Natural killer cell (primary cell): Measurements from ENCODE around the gene LCA5. TPM values are rescaled to one million over a fixed set of nuclear protein-coding genes. Genes with fewer than 3 reads are reported as not detected.

Source experiments
- ATAC-seq, 3 donors: fragments of 150-1000 bp in 2 of 3; fragments of 200-7000 bp in 1 of 3; cut with Tn5 transposase; 1 replicate in 1 of 3; 2 replicates in 2 of 3; pipeline ENCODE4 v1.10.0; 2021; ENCODE audit warnings: mild to moderate bottlenecking in 2 of 3, moderate library complexity in 2 of 3
- DNase-seq, 2 donors: peaks; one replicate each; pipeline versions ENCODE4 v3.0.0 to v3.0.0-alpha.2; 2013 to 2021; ENCODE audit warnings: mixed read lengths in 1 of 2
- H3K27ac ChIP-seq: one replicate; pipeline ENCODE4 v1.5.1; 2013; ENCODE audit warnings: mild to moderate bottlenecking, low read length
- H3K27me3 ChIP-seq: one replicate; pipeline ENCODE4 v1.6.1; 2013; ENCODE audit warnings: low read length; ENCODE audit not compliant: control insufficient read depth, insufficient read depth
- H3K36me3 ChIP-seq: one replicate; pipeline ENCODE4 v1.6.1; 2013; ENCODE audit warnings: low read length; ENCODE audit not compliant: control insufficient read depth, insufficient read depth
- H3K4me1 ChIP-seq: one replicate; pipeline ENCODE4 v1.6.1; 2013; ENCODE audit warnings: low read length; ENCODE audit not compliant: control insufficient read depth, insufficient read depth
- H3K4me3 ChIP-seq: one replicate; pipeline ENCODE4 v1.5.1; 2013; ENCODE audit warnings: low read length
- H3K9me3 ChIP-seq: one replicate; pipeline ENCODE4 v1.6.1; 2013; ENCODE audit warnings: low read length; ENCODE audit not compliant: control insufficient read depth, insufficient read depth
- H3K27ac Mint-ChIP-seq, 2 donors: one replicate each; pipeline ENCODE4 v1.8.0; 2022; ENCODE audit warnings: mild to moderate bottlenecking in 2 of 2, mixed read lengths in 2 of 2, moderate library complexity in 1 of 2
- H3K27me3 Mint-ChIP-seq, 2 donors: one replicate each; pipeline ENCODE4 v1.8.0; 2022; ENCODE audit warnings: low read depth in 2 of 2, mixed read lengths in 2 of 2
- H3K36me3 Mint-ChIP-seq: one replicate; pipeline ENCODE4 v1.8.0; 2022; ENCODE audit warnings: mixed read lengths
- H3K4me1 Mint-ChIP-seq, 2 donors: one replicate each; pipeline ENCODE4 v1.8.0; 2022; ENCODE audit warnings: mixed read lengths in 2 of 2
- H3K4me3 Mint-ChIP-seq: one replicate; pipeline ENCODE4 v1.8.0; 2022; ENCODE audit warnings: mild to moderate bottlenecking, moderate library complexity, mixed read lengths
- H3K9me3 Mint-ChIP-seq, 2 donors: one replicate each; pipeline ENCODE4 v1.8.0; 2022; ENCODE audit warnings: mixed read lengths in 2 of 2
- WGBS: methylation state at CpG from one replicate; pipeline ENCODE4 v1.1.7; 2013; ENCODE audit warnings: missing lambda C conversion rate; ENCODE audit not compliant: insufficient coverage; 5-methylcytosine and 5-hydroxymethylcytosine counted together
- intact Hi-C: fragments of 100-400 bp; cut with micrococcal nuclease; formaldehyde crosslinking; loops from one replicate; pipeline ENCODE4 v1.14.2; 2022
- total RNA-seq, 4 donors: library from RNA; stranded (reverse); fragments of 120-200 nt in 1 of 4; gene quantifications; one replicate each; pipeline versions ENCODE4 v1.2.3 to v1.2.4, GENCODE V29; 2013 to 2022
- TF ChIP-seq, protein P1 (sequence below): fragments of 200-600 bp; IDR thresholded peaks from one replicate; pipeline ENCODE4 v1.8.0; 2022; ENCODE audit warnings: antibody characterized with exemption

LCA5 gene
- total RNA-seq, 3 donors from 2014 or later (not counting 1 experiment from before 2014, with no cell fraction given) = 0.07 TPM; not detected in 2

- Histone ChIP-seq H3K36me3 (no peaks in the 10 kb centered on the region), H3K4me1 (no peaks in the 10 kb centered on the region), H3K9me3 (no peaks in the 10 kb centered on the region), H3K4me3 (no peak overlapping the region), H3K27me3 (no peaks in the 10 kb centered on the region), H3K27ac (no peak overlapping the region)
- Mint-ChIP-seq H3K4me1 (no peaks in the 10 kb centered on the region), H3K4me3 (no peak overlapping the region), H3K27ac (no peak overlapping the region), H3K27me3 (no peaks in the 10 kb centered on the region), H3K36me3 (no peaks in the 10 kb centered on the region), H3K9me3 (no peaks in the 10 kb centered on the region)
- no peak for ATAC-seq
- TF ChIP-seq, protein P1, sequence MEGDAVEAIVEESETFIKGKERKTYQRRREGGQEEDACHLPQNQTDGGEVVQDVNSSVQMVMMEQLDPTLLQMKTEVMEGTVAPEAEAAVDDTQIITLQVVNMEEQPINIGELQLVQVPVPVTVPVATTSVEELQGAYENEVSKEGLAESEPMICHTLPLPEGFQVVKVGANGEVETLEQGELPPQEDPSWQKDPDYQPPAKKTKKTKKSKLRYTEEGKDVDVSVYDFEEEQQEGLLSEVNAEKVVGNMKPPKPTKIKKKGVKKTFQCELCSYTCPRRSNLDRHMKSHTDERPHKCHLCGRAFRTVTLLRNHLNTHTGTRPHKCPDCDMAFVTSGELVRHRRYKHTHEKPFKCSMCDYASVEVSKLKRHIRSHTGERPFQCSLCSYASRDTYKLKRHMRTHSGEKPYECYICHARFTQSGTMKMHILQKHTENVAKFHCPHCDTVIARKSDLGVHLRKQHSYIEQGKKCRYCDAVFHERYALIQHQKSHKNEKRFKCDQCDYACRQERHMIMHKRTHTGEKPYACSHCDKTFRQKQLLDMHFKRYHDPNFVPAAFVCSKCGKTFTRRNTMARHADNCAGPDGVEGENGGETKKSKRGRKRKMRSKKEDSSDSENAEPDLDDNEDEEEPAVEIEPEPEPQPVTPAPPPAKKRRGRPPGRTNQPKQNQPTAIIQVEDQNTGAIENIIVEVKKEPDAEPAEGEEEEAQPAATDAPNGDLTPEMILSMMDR = no peak
- intact Hi-C loops = no loop called here
- no peak for DNase-seq
- 0% methylated on average over 2 of the region's 2 CpGs for WGBS
Measured at GRCh38 chr6:79467716-79468115, 69.5 kb downstream of the LCA5 start.

- Histone ChIP-seq H3K4me3 (no peak overlapping the region), H3K27me3 (no peaks in the 10 kb centered on the region), H3K9me3 (no peaks in the 10 kb centered on the region), H3K27ac (no peak overlapping the region), H3K4me1 (no peaks in the 10 kb centered on the region), H3K36me3 (no peaks in the 10 kb centered on the region)
- Mint-ChIP-seq H3K27ac (no peak overlapping the region), H3K9me3 (no peaks in the 10 kb centered on the region), H3K4me3 (no peak overlapping the region), H3K27me3 (no peaks in the 10 kb centered on the region), H3K4me1 (no peaks in the 10 kb centered on the region), H3K36me3 (no peaks in the 10 kb centered on the region)
- intact Hi-C loops = no loop called here
- no peak for ATAC-seq
- TF ChIP-seq, protein P1 = no peak
- no peak for DNase-seq
- 41% methylated on average over 4 of the region's 6 CpGs for WGBS
Measured at GRCh38 chr6:79466207-79466834, 70.9 kb downstream of the LCA5 start.

- no peaks in the 10 kb centered on the region for H3K36me3 Mint-ChIP-seq
- H3K4me3 Mint-ChIP-seq = no peak overlapping the region
- no peaks in the 10 kb centered on the region for H3K4me1 Mint-ChIP-seq
- Histone ChIP-seq H3K27me3 (no peaks in the 10 kb centered on the region), H3K9me3 (no peaks in the 10 kb centered on the region), H3K36me3 (no peaks in the 10 kb centered on the region), H3K4me1 (no peaks in the 10 kb centered on the region), H3K4me3 (no peak overlapping the region), H3K27ac (no peak overlapping the region)
- ATAC-seq (no peak), DNase-seq (no peak)
- no peak overlapping the region for H3K27ac Mint-ChIP-seq
- intact Hi-C loops = no loop called here
- 95% methylated on average over 4 of the region's 4 CpGs for WGBS
- no peaks in the 10 kb centered on the region for H3K27me3 Mint-ChIP-seq
- no peaks in the 10 kb centered on the region for H3K9me3 Mint-ChIP-seq
- TF ChIP-seq, protein P1 = no peak
Measured at GRCh38 chr6:79465381-79465780, 71.8 kb downstream of the LCA5 start.

- ATAC-seq (no peak), DNase-seq (no peak)
- Histone ChIP-seq H3K4me3 (no peak overlapping the region), H3K36me3 (no peaks in the 10 kb centered on the region), H3K27ac (no peak overlapping the region), H3K27me3 (no peaks in the 10 kb centered on the region), H3K4me1 (no peaks in the 10 kb centered on the region), H3K9me3 (no peaks in the 10 kb centered on the region)
- no peaks in the 10 kb centered on the region for H3K4me1 Mint-ChIP-seq
- TF ChIP-seq, protein P1 = no peak
- H3K27ac Mint-ChIP-seq = no peak overlapping the region
- no peaks in the 10 kb centered on the region for H3K27me3 Mint-ChIP-seq
- H3K9me3 Mint-ChIP-seq = peaks cover 2 to 3% of the 10 kb centered on the region in 2 donors
- no peak overlapping the region for H3K4me3 Mint-ChIP-seq
- H3K36me3 Mint-ChIP-seq = no peaks in the 10 kb centered on the region
- 89% methylated on average over 4 of the region's 4 CpGs for WGBS
- intact Hi-C loops = no loop called here
Measured at GRCh38 chr6:79463621-79464050, 73.6 kb downstream of the LCA5 start.
